B cell (primary cell): Measurements from ENCODE around the gene RPP25L. TPM values are rescaled to one million over a fixed set of nuclear protein-coding genes. Genes with fewer than 3 reads are reported as not detected.

ENCODE experiments used
- ATAC-seq: fragments of 200-7000 bp; cut with Tn5 transposase; one replicate; pipeline ENCODE4 v1.10.0; 2021; ENCODE audit warnings: low read depth, mild to moderate bottlenecking, moderate number of reproducible peaks, moderate library complexity
- CTCF ChIA-PET: fragments of 350-600 bp; sonication (Branson Sonifier 250); formaldehyde crosslinking; loops from one replicate; lab custom pipeline; 2021; ENCODE audit warnings: antibody characterized with exemption, inconsistent platforms; lab: Charles Lee
- POLR2A ChIA-PET: fragments of 350-600 bp; sonication (Branson Sonifier 250); formaldehyde crosslinking; loops from one replicate; lab custom pipeline; 2021; ENCODE audit warnings: antibody characterized with exemption; lab: Charles Lee
- DNase-seq: peaks from one replicate; pipeline ENCODE4 v3.0.0; 2013
- H2AFZ ChIP-seq: 2 replicates; pipeline ENCODE4 v1.6.1; 2012; ENCODE audit warnings: mild to moderate bottlenecking, low read depth, low read length; ENCODE audit not compliant: insufficient read depth, poor library complexity, severe bottlenecking
- H3K27ac ChIP-seq, 2 donors: 1 replicate in 1 of 2; 2 replicates in 1 of 2; pipeline ENCODE4 v1.5.1; 2012 to 2013; ENCODE audit warnings: low read length in 2 of 2, mild to moderate bottlenecking in 2 of 2, moderate library complexity in 1 of 2
- H3K27me3 ChIP-seq, 4 experiments: fragments of 200-600 bp in 1 of 4; sonication (generic) in 1 of 4; replicated peaks in 1 of 4; 1 replicate in 2 of 4; 2 replicates in 2 of 4; pipeline versions ENCODE4 v1.6.1 to v1.7.0; 2013 to 2016; ENCODE audit warnings: low read length in 3 of 4, mild to moderate bottlenecking in 2 of 4, mixed read lengths in 1 of 4, moderate library complexity in 1 of 4; ENCODE audit not compliant: insufficient read depth in 4 of 4, control insufficient read depth in 3 of 4; ENCODE audit errors: control extremely low read depth in 1 of 4
- H3K36me3 ChIP-seq, 2 experiments: replicated peaks in 1 of 2; 1 replicate in 1 of 2; 2 replicates in 1 of 2; pipeline versions ENCODE4 v1.6.1 to v1.7.1; 2013; ENCODE audit warnings: low read length in 1 of 2; ENCODE audit not compliant: insufficient read depth in 2 of 2, control insufficient read depth in 1 of 2; ENCODE audit errors: control extremely low read depth in 1 of 2, extremely low read depth in 1 of 2
- H3K4me1 ChIP-seq, 2 donors: fragments of 200-600 bp in 1 of 2; sonication (generic) in 1 of 2; 1 replicate in 1 of 2; 2 replicates in 1 of 2; pipeline versions ENCODE4 v1.5.1 to v1.6.1; 2013 to 2017; ENCODE audit warnings: low read length in 2 of 2; ENCODE audit not compliant: control insufficient read depth in 2 of 2, insufficient read depth in 2 of 2
- H3K4me2 ChIP-seq: replicated peaks from 2 replicates; pipeline ENCODE3; 2012; ENCODE audit warnings: mild to moderate bottlenecking, low read depth, low read length; ENCODE audit not compliant: poor library complexity, severe bottlenecking
- H3K4me3 ChIP-seq, 5 experiments: fragments of 200-600 bp in 1 of 5; sonication (generic) in 1 of 5; 1 replicate in 3 of 5; 2 replicates in 2 of 5; pipeline versions ENCODE4 v1.5.1 to v1.7.0; 2011 to 2016; ENCODE audit warnings: low read length in 4 of 5, mild to moderate bottlenecking in 4 of 5, low read depth in 2 of 5, control low read depth in 1 of 5, moderate library complexity in 1 of 5; ENCODE audit not compliant: insufficient read depth in 1 of 5; ENCODE audit errors: control extremely low read depth in 1 of 5, extremely low read depth in 1 of 5
- H3K79me2 ChIP-seq: fragments of 200-600 bp; sonication (generic); one replicate; pipeline ENCODE4 v1.6.0; 2016; ENCODE audit warnings: low read length; ENCODE audit not compliant: control insufficient read depth, insufficient read depth
- H3K9ac ChIP-seq: fragments of 200-600 bp; sonication (generic); 2 replicates; pipeline ENCODE4 v1.6.1; 2017; ENCODE audit warnings: mild to moderate bottlenecking, low read length, moderate library complexity
- H3K9me3 ChIP-seq, 3 donors: one replicate each; pipeline versions ENCODE4 v1.6.1 to v1.7.1; 2013; ENCODE audit warnings: low read length in 2 of 3; ENCODE audit not compliant: control insufficient read depth in 2 of 3, insufficient read depth in 1 of 3; ENCODE audit errors: control extremely low read depth in 1 of 3
- H4K20me1 ChIP-seq: 2 replicates; pipeline ENCODE4 v1.6.0; 2012; ENCODE audit warnings: mild to moderate bottlenecking, low read length; ENCODE audit not compliant: insufficient read depth, control insufficient read depth, poor library complexity, severe bottlenecking
- H3K27ac Mint-ChIP-seq: one replicate; pipeline ENCODE4 v1.8.0; 2021; ENCODE audit warnings: mixed read lengths
- H3K27me3 Mint-ChIP-seq: one replicate; pipeline ENCODE4 v1.8.0; 2021; ENCODE audit warnings: mixed read lengths
- H3K4me1 Mint-ChIP-seq: one replicate; pipeline ENCODE4 v1.8.0; 2021; ENCODE audit warnings: mixed read lengths
- H3K4me3 Mint-ChIP-seq: one replicate; pipeline ENCODE4 v1.8.0; 2021; ENCODE audit warnings: mixed read lengths
- H3K9me3 Mint-ChIP-seq: one replicate; pipeline ENCODE4 v1.8.0; 2022; ENCODE audit warnings: mixed read lengths; ENCODE audit not compliant: insufficient read depth
- CTCF ChIP-seq: fragments of 200-600 bp; IDR thresholded peaks from one replicate; pipeline ENCODE4 v1.8.0; 2022; ENCODE audit warnings: antibody characterized with exemption, mild to moderate bottlenecking
- EZH2 ChIP-seq: IDR thresholded peaks from 2 replicates; pipeline ENCODE4 v1.6.1; 2012; ENCODE audit warnings: borderline replicate concordance, low read depth, mild to moderate bottlenecking, moderate library complexity, low read length; ENCODE audit not compliant: insufficient read depth, poor library complexity, severe bottlenecking
- WGBS: methylation state at CpG from one replicate; pipeline ENCODE4 v1.1.5; 2013; ENCODE audit warnings: missing lambda C conversion rate; ENCODE audit not compliant: insufficient coverage; 5-methylcytosine and 5-hydroxymethylcytosine counted together
- intact Hi-C: fragments of 100-400 bp; cut with micrococcal nuclease; formaldehyde crosslinking; loops from one replicate; pipeline ENCODE4 v1.10.0; 2022
- polyA plus RNA-seq: library from polyadenylated mRNA; depleted of rRNA; stranded (reverse); fragments of >200 nt; gene quantifications from 2 replicates; pipeline ENCODE4 v1.2.3, GENCODE V29; 2012
- total RNA-seq, 2 donors: library from RNA; stranded (reverse); fragments of 120-200 nt in 1 of 2; gene quantifications; 1 replicate in 1 of 2; 2 replicates in 1 of 2; pipeline versions ENCODE4 v1.2.3 to v1.2.4, GENCODE V29; 2013 to 2022

RPP25L gene
- total and polyA plus RNA-seq, 2 donors (not counting 1 experiment from before 2014, with no cell fraction given) = 20.2 to 27.0 TPM

- Histone ChIP-seq H3K36me3 (no peaks in the 10 kb centered on the region), H2AFZ (peak overlapping the region; percentile 5), H3K9ac (no peak overlapping the region), H3K4me3 (peak overlapping the region in 1 of 5 experiments; percentile 7), H3K79me2 (no peaks in the 10 kb centered on the region), H3K27ac (no peak overlapping the region), H3K9me3 (peaks cover 0 to 12% (median 0%) of the 10 kb centered on the region in 3 donors), H3K4me2 (peak overlapping the region; percentile 63), H3K4me1 (peaks cover 7 to 15% of the 10 kb centered on the region in 2 donors), H4K20me1 (no peaks in the 10 kb centered on the region), H3K27me3 (peaks cover 0 to 74% (median 28%) of the 10 kb centered on the region in 4 experiments)
- POLR2A ChIA-PET = no interaction called here
- peaks cover 12% of the 10 kb centered on the region for H3K4me1 Mint-ChIP-seq
- CTCF ChIA-PET = no interaction called here
- peak overlapping the region; percentile 54 for H3K4me3 Mint-ChIP-seq
- DNase-seq (no peak), ATAC-seq (no peak)
- no peak for TF ChIP-seq CTCF
- TF ChIP-seq EZH2 = no peak
- H3K27me3 Mint-ChIP-seq = peaks cover 75% of the 10 kb centered on the region
- H3K27ac Mint-ChIP-seq = no peak overlapping the region
- no peaks in the 10 kb centered on the region for H3K9me3 Mint-ChIP-seq
- intact Hi-C loops = no loop called here
- 4% methylated on average over 56 of the region's 62 CpGs for WGBS
Measured at GRCh38 chr9:34577400-34578240, 34.3 kb downstream of the RPP25L start.
